Esophagus muscularis mucosa (tissue), 4 donors: ENCODE results near the gene PLA2R1. TPM values are rescaled to one million over a fixed set of nuclear protein-coding genes. Genes with fewer than 3 reads are reported as not detected.

Experiments used
- DNase-seq: peaks from one replicate; pipeline ENCODE4 v3.0.0-alpha.2; 2017; ENCODE audit errors: extremely low spot score
- H3K27ac ChIP-seq, 4 donors: fragments of 200-600 bp; sonication (generic); replicated peaks in 1 of 4; 1 replicate in 3 of 4; 2 replicates in 1 of 4; pipeline ENCODE4 v1.5.1; 2016 to 2019; ENCODE audit warnings: mild to moderate bottlenecking in 1 of 4
- H3K27me3 ChIP-seq, 4 donors: fragments of 200-600 bp; sonication (generic); one replicate each; pipeline versions ENCODE4 v1.5.1 to v1.6.0; 2016 to 2019
- H3K36me3 ChIP-seq, 4 donors: fragments of 200-600 bp; sonication (generic); one replicate each; pipeline ENCODE4 v1.5.1; 2016 to 2019
- H3K4me1 ChIP-seq, 4 donors: fragments of 200-600 bp; sonication (generic); one replicate each; pipeline ENCODE4 v1.5.1; 2016 to 2019
- H3K4me3 ChIP-seq, 4 donors: fragments of 200-600 bp; sonication (generic); 1 replicate in 2 of 4; 2 replicates in 2 of 4; pipeline ENCODE4 v1.5.1; 2016 to 2019; ENCODE audit warnings: mild to moderate bottlenecking in 4 of 4, moderate library complexity in 1 of 4
- H3K9me3 ChIP-seq, 4 donors: fragments of 200-600 bp; sonication (generic); 1 replicate in 3 of 4; 2 replicates in 1 of 4; pipeline ENCODE4 v1.5.1; 2016 to 2019
- EP300 ChIP-seq: sonication (generic); formaldehyde crosslinking; IDR thresholded peaks from one replicate; pipeline ENCODE4 v1.6.1; 2017; ENCODE audit warnings: antibody characterized with exemption
- POLR2A ChIP-seq: fragments of 450-650 bp; IDR thresholded peaks from one replicate; pipeline ENCODE4 v1.6.1; 2017; ENCODE audit warnings: antibody characterized with exemption, moderate library complexity, mild to moderate bottlenecking, low read depth
- POLR2AphosphoS5 ChIP-seq, 2 donors: sonication (generic); formaldehyde crosslinking; IDR thresholded peaks; one replicate each; pipeline ENCODE4 v1.6.1; 2017; ENCODE audit warnings: antibody characterized with exemption in 2 of 2
- WGBS: methylation state at CpG from one replicate; pipeline ENCODE4 v1.1.5; 2018; 5-methylcytosine and 5-hydroxymethylcytosine counted together
- intact Hi-C: fragments of 100-400 bp; cut with DNase I; formaldehyde crosslinking; loops from one replicate; pipeline ENCODE4 v1.15.1; 2023
- total RNA-seq, 4 donors: library from RNA; depleted of rRNA; stranded (reverse); fragments of >200 nt; gene quantifications; one replicate each; pipeline versions ENCODE4 v1.1.0 to v1.2.1, GENCODE V29; 2016
- TF ChIP-seq, protein P1 (sequence below), 3 experiments: fragments of 200-600 bp in 2 of 3; fragments of 450-650 bp in 1 of 3; sonication (generic) in 2 of 3; IDR thresholded peaks; one replicate each; pipeline ENCODE4 v1.5.1; 2017 to 2019; ENCODE audit warnings: antibody characterized with exemption in 3 of 3, mild to moderate bottlenecking in 2 of 3, moderate library complexity in 1 of 3

Gene PLA2R1
- total RNA-seq, 4 donors from 2014 or later: 2.8 to 6.4 (median 5.1) TPM

- TF ChIP-seq, protein P1, sequence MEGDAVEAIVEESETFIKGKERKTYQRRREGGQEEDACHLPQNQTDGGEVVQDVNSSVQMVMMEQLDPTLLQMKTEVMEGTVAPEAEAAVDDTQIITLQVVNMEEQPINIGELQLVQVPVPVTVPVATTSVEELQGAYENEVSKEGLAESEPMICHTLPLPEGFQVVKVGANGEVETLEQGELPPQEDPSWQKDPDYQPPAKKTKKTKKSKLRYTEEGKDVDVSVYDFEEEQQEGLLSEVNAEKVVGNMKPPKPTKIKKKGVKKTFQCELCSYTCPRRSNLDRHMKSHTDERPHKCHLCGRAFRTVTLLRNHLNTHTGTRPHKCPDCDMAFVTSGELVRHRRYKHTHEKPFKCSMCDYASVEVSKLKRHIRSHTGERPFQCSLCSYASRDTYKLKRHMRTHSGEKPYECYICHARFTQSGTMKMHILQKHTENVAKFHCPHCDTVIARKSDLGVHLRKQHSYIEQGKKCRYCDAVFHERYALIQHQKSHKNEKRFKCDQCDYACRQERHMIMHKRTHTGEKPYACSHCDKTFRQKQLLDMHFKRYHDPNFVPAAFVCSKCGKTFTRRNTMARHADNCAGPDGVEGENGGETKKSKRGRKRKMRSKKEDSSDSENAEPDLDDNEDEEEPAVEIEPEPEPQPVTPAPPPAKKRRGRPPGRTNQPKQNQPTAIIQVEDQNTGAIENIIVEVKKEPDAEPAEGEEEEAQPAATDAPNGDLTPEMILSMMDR (IDR thresholded peaks at IDR 0.05): no peak
- TF ChIP-seq POLR2AphosphoS5 (IDR thresholded peaks at IDR 0.05) (no peak), EP300 (no peak), POLR2A (no peak)
- WGBS: 87% methylated on average over 5 of the region's 5 CpGs
- H3K4me1 ChIP-seq: peaks cover 3 to 12% (median 11%) of the 10 kb centered on the region in 4 donors
- H3K36me3 ChIP-seq: peaks cover 0 to 26% (median 7%) of the 10 kb centered on the region in 4 donors
- DNase-seq: no peak
- H3K4me3 ChIP-seq: no peak overlapping the region
- intact Hi-C loops: no loop called here
- H3K27ac ChIP-seq: no peak overlapping the region
- no peaks in the 10 kb centered on the region for H3K27me3 ChIP-seq
- H3K9me3 ChIP-seq: no peaks in the 10 kb centered on the region
Measured at GRCh38 chr2:160007111-160007510, 55.3 kb downstream of the PLA2R1 start.

- Histone ChIP-seq H3K27ac (no peak overlapping the region), H3K27me3 (no peaks in the 10 kb centered on the region), H3K9me3 (no peaks in the 10 kb centered on the region), H3K4me1 (peaks cover 3 to 12% (median 11%) of the 10 kb centered on the region in 4 donors), H3K4me3 (no peak overlapping the region), H3K36me3 (peaks cover 0 to 20% (median 4%) of the 10 kb centered on the region in 4 donors)
- no peak for DNase-seq
- no peak for TF ChIP-seq POLR2A
- WGBS: 54% methylated on average over 2 of the region's 2 CpGs
- intact Hi-C loops: no loop called here
Measured at GRCh38 chr2:160006475-160006874, 55.9 kb downstream of the PLA2R1 start.

DNA sequence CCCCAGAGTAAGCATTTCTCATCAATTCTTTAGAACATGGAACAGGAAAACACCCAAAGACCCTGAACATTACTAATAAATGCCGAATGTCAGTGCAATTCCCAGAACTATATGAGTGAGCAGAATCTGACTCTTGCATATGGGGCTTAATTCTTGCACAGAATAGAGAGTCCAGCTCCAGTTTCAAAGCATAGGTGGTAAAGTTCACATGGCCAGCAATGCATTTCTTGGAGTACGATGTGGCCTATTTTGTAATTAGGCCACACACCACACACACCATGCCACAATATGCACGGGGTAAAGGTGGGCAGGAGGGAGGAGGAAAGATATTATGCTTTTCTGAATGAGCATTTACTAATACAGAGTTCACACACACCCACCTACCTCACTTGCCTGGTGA lies 56.5 kb downstream of the PLA2R1 start:
- no peak for TF ChIP-seq POLR2AphosphoS5 (IDR thresholded peaks at IDR 0.05)
- TF ChIP-seq, protein P1 (IDR thresholded peaks at IDR 0.05): no peak
- TF ChIP-seq POLR2A: no peak
- no peak for TF ChIP-seq EP300
- peaks cover 3 to 12% (median 11%) of the 10 kb centered on the region in 4 donors for H3K4me1 ChIP-seq
- no peaks in the 10 kb centered on the region for H3K27me3 ChIP-seq
- no peaks in the 10 kb centered on the region for H3K9me3 ChIP-seq
- peaks cover 0 to 19% (median 4%) of the 10 kb centered on the region in 4 donors for H3K36me3 ChIP-seq
- no peak for DNase-seq
- no peak overlapping the region for H3K27ac ChIP-seq
- 79% methylated on average over 3 of the region's 3 CpGs for WGBS
- intact Hi-C loops: no loop called here
- no peak overlapping the region for H3K4me3 ChIP-seq

DNA sequence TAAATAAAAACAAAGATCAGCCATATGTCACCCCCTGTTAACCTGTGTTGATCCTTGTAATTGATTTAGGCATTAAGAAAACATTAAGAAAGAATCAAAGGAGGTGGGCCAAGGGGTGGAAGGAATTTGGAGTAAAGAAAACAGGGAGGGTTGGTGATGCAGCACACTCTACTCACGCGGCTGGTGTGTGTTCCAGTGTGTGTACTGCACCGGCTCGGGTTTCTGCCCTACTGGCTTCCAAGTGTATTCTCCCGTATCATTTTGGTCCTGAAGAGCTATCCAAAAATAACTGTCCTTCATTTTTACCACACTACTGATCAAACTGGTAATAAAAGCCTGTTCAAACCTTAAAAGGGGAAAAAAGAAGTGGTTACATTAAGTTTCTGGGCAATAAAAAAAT lies 56.9 kb downstream of the PLA2R1 start:
- WGBS: 96% methylated on average over 5 of the region's 5 CpGs
- Histone ChIP-seq H3K36me3 (peaks cover 0 to 15% (median 4%) of the 10 kb centered on the region in 4 donors), H3K4me3 (no peak overlapping the region), H3K9me3 (no peaks in the 10 kb centered on the region), H3K27me3 (no peaks in the 10 kb centered on the region), H3K27ac (no peak overlapping the region), H3K4me1 (peaks cover 3 to 12% (median 11%) of the 10 kb centered on the region in 4 donors)
- intact Hi-C loops: no loop called here
- no peak for DNase-seq
- TF ChIP-seq POLR2AphosphoS5 (IDR thresholded peaks at IDR 0.05): no peak
- TF ChIP-seq, protein P1 (IDR thresholded peaks at IDR 0.05): no peak
- TF ChIP-seq EP300: no peak
- no peak for TF ChIP-seq POLR2A

- TF ChIP-seq, protein P1 (IDR thresholded peaks at IDR 0.05): no peak
- TF ChIP-seq POLR2A (no peak), EP300 (no peak), POLR2AphosphoS5 (IDR thresholded peaks at IDR 0.05) (no peak)
- H3K36me3 ChIP-seq: peaks cover 0 to 1% (median 0%) of the 10 kb centered on the region in 4 donors
- no peaks in the 10 kb centered on the region for H3K27me3 ChIP-seq
- WGBS: 98% methylated on average over 3 of the region's 3 CpGs
- no peak for DNase-seq
- H3K9me3 ChIP-seq: no peaks in the 10 kb centered on the region
- no peak overlapping the region for H3K4me3 ChIP-seq
- H3K4me1 ChIP-seq: peaks cover 3 to 12% (median 11%) of the 10 kb centered on the region in 4 donors
- H3K27ac ChIP-seq: no peak overlapping the region
- intact Hi-C loops: no loop called here
Measured at GRCh38 chr2:159998961-159999360, 63.5 kb downstream of the PLA2R1 start.
